Neural cell (in vitro differentiated cells): ENCODE measurements around the gene RNPEPL1. TPM values are rescaled to one million over a fixed set of nuclear protein-coding genes. Genes with fewer than 3 reads are reported as not detected.

Experiments
- H2AFZ ChIP-seq: fragments of 200-600, 300-800 bp; sonication (generic), shearing (Covaris generic); 2 replicates; pipeline ENCODE4 v1.6.0; 2014; ENCODE audit warnings: low read depth, mild to moderate bottlenecking, antibody characterized with exemption, low read length, moderate library complexity
- H3F3A ChIP-seq: fragments of 200-600 bp; shearing (Covaris generic); 2 replicates; pipeline ENCODE4 v1.6.1; 2016; ENCODE audit warnings: mild to moderate bottlenecking, moderate library complexity, mixed read lengths, antibody characterized with exemption, low read length; ENCODE audit not compliant: insufficient read depth, poor library complexity, severe bottlenecking
- H3K27ac ChIP-seq: fragments of 200-600, 300-800 bp; sonication (generic), shearing (Covaris generic); 2 replicates; pipeline ENCODE4 v1.5.1; 2014; ENCODE audit warnings: mild to moderate bottlenecking, low read length, moderate library complexity
- H3K27me3 ChIP-seq: fragments of 300-800, 200-600 bp; sonication (generic), shearing (Covaris generic); 2 replicates; pipeline ENCODE4 v1.6.0; 2014; ENCODE audit warnings: mild to moderate bottlenecking, low read depth, low read length, moderate library complexity; ENCODE audit not compliant: insufficient read depth
- H3K36me3 ChIP-seq: fragments of 300-800, 200-600 bp; sonication (generic), shearing (Covaris generic); 2 replicates; pipeline ENCODE4 v1.5.1; 2014; ENCODE audit warnings: mild to moderate bottlenecking, antibody characterized with exemption, low read length, moderate library complexity; ENCODE audit not compliant: insufficient read depth
- H3K4me2 ChIP-seq: fragments of 300-800, 200-600 bp; sonication (generic), shearing (Covaris generic); 2 replicates; pipeline ENCODE4 v1.6.0; 2014; ENCODE audit warnings: mild to moderate bottlenecking, low read length
- H3K4me3 ChIP-seq: fragments of 300-800, 200-600 bp; sonication (generic), shearing (Covaris generic); 2 replicates; pipeline ENCODE4 v1.5.1; 2014; ENCODE audit warnings: mild to moderate bottlenecking, low read length, moderate library complexity
- H3K79me2 ChIP-seq: fragments of 200-600 bp; shearing (Covaris generic); replicated peaks from 2 replicates; pipeline ENCODE4 v1.6.0; 2014; ENCODE audit warnings: mild to moderate bottlenecking, low read length, moderate library complexity; ENCODE audit not compliant: insufficient read depth
- H3K9ac ChIP-seq: fragments of 300-800, 200-600 bp; sonication (generic), shearing (Covaris generic); 2 replicates; pipeline ENCODE4 v1.6.1; 2016; ENCODE audit warnings: mild to moderate bottlenecking, low read length, mixed read lengths
- H3K9me2 ChIP-seq: fragments of 200-600 bp; shearing (Covaris generic); 2 replicates; pipeline ENCODE4 v1.6.1; 2016; ENCODE audit warnings: mild to moderate bottlenecking, low read length, mixed read lengths; ENCODE audit not compliant: insufficient read depth
- H3K9me3 ChIP-seq: fragments of 200-600, 300-800 bp; sonication (generic), shearing (Covaris generic); 2 replicates; pipeline ENCODE4 v1.6.1; 2016; ENCODE audit warnings: mild to moderate bottlenecking, mixed run types, low read length, moderate library complexity, mixed read lengths
- H4K20me1 ChIP-seq: fragments of 200-600 bp; shearing (Covaris generic); 2 replicates; pipeline ENCODE4 v1.6.1; 2016; ENCODE audit warnings: mild to moderate bottlenecking, mixed run types; ENCODE audit not compliant: insufficient read depth
- EP300 ChIP-seq: fragments of 450-650 bp; conservative IDR thresholded peaks from 2 replicates; pipeline ENCODE4 v1.6.1; 2014; ENCODE audit warnings: antibody characterized with exemption, mild to moderate bottlenecking, moderate library complexity; ENCODE audit not compliant: poor library complexity, severe bottlenecking
- EZH2 ChIP-seq: fragments of 200-600, 300-800 bp; shearing (Covaris generic), sonication (generic); IDR thresholded peaks from 2 replicates; pipeline ENCODE4 v1.6.1; 2014; ENCODE audit warnings: antibody characterized with exemption, low read length, borderline replicate concordance, mild to moderate bottlenecking; ENCODE audit not compliant: insufficient read depth, poor library complexity, severe bottlenecking
- MXI1 ChIP-seq: fragments of 450-650 bp; conservative IDR thresholded peaks from 2 replicates; pipeline ENCODE4 v1.6.1; 2014; ENCODE audit warnings: antibody characterized with exemption, mild to moderate bottlenecking; ENCODE audit not compliant: poor library complexity, severe bottlenecking
- POLR2AphosphoS5 ChIP-seq: IDR thresholded peaks from 2 replicates; pipeline ENCODE4 v1.6.1; 2012
- RAD21 ChIP-seq: fragments of 450-650 bp; conservative IDR thresholded peaks from 2 replicates; pipeline ENCODE4 v1.6.1; 2014; ENCODE audit warnings: antibody characterized with exemption, mild to moderate bottlenecking, moderate library complexity
- SMC3 ChIP-seq: fragments of 450-650 bp; conservative IDR thresholded peaks from 2 replicates; pipeline ENCODE4 v1.6.1; 2014; ENCODE audit warnings: antibody characterized with exemption, mild to moderate bottlenecking, moderate library complexity; ENCODE audit not compliant: poor library complexity
- TAF1 ChIP-seq: IDR thresholded peaks from 2 replicates; pipeline ENCODE4 v1.6.1; 2012; ENCODE audit warnings: low read depth
- polyA plus RNA-seq: library from polyadenylated mRNA; depleted of rRNA; stranded (reverse); fragments of >200 nt; gene quantifications from 2 replicates; pipeline ENCODE4 v1.2.3, GENCODE V29; 2014
- TF ChIP-seq, protein P1 (sequence below): fragments of 450-650 bp; IDR thresholded peaks from 2 replicates; pipeline ENCODE4 v1.5.1; 2014; ENCODE audit warnings: antibody characterized with exemption, mild to moderate bottlenecking, moderate library complexity; ENCODE audit not compliant: poor library complexity, severe bottlenecking
- TF ChIP-seq, protein P2 (sequence below): IDR thresholded peaks from 2 replicates; pipeline ENCODE4 v1.6.1; 2012; ENCODE audit warnings: borderline replicate concordance

The RNPEPL1 gene
- polyA plus RNA-seq, 1 donor from 2014 or later = 16.1 TPM

DNA sequence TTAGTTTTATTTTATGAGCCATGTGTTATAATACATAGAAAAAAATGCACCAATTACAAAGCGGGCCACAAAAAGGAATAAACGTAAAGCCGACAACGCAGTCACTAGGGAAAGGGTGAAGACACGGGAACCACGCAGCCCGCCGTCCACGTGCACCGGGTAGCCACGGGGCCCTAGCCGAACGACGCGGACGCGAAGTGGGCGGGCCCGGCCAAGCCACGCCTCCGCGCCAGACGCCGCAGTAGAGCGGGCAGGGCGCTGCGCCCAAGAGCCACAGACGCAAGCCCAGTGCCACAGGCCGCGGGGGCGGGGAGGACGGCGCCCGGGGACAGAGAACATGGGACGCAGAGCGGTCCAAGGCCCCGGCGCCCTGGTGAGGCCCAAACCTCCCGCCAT lies 8.2 kb upstream of the RNPEPL1 start, which contains the start of gene DUSP28:
TSS of gene DUSP28 (plus strand) at position 274 of the 396 bp plus-strand sequence. CDS start 328 bp downstream, outside the sequence.
- peak within 1 kb of the TSS; percentile 92 for H3K27ac ChIP-seq
- peak within 1 kb of the TSS; percentile 91 for H3K4me3 ChIP-seq
- H3K4me2 ChIP-seq = peak within 1 kb of the TSS; percentile 57
- H3K36me3 ChIP-seq = no peaks in the 10 kb centered on the region
- peak within 1 kb of the TSS; percentile 40 for H2AFZ ChIP-seq
- H3K9me3 ChIP-seq = no peaks in the 10 kb centered on the region
- H4K20me1 ChIP-seq = no peaks in the 10 kb centered on the region
- H3F3A ChIP-seq = no peaks in the 10 kb centered on the region
- no peaks in the 10 kb centered on the region for H3K79me2 ChIP-seq
- TF ChIP-seq POLR2AphosphoS5 = peak; percentile 54
- peak; percentile 89 for TF ChIP-seq MXI1
- TF ChIP-seq, protein P1, sequence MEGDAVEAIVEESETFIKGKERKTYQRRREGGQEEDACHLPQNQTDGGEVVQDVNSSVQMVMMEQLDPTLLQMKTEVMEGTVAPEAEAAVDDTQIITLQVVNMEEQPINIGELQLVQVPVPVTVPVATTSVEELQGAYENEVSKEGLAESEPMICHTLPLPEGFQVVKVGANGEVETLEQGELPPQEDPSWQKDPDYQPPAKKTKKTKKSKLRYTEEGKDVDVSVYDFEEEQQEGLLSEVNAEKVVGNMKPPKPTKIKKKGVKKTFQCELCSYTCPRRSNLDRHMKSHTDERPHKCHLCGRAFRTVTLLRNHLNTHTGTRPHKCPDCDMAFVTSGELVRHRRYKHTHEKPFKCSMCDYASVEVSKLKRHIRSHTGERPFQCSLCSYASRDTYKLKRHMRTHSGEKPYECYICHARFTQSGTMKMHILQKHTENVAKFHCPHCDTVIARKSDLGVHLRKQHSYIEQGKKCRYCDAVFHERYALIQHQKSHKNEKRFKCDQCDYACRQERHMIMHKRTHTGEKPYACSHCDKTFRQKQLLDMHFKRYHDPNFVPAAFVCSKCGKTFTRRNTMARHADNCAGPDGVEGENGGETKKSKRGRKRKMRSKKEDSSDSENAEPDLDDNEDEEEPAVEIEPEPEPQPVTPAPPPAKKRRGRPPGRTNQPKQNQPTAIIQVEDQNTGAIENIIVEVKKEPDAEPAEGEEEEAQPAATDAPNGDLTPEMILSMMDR = no peak
- no peak for TF ChIP-seq RAD21
- TF ChIP-seq, protein P2, sequence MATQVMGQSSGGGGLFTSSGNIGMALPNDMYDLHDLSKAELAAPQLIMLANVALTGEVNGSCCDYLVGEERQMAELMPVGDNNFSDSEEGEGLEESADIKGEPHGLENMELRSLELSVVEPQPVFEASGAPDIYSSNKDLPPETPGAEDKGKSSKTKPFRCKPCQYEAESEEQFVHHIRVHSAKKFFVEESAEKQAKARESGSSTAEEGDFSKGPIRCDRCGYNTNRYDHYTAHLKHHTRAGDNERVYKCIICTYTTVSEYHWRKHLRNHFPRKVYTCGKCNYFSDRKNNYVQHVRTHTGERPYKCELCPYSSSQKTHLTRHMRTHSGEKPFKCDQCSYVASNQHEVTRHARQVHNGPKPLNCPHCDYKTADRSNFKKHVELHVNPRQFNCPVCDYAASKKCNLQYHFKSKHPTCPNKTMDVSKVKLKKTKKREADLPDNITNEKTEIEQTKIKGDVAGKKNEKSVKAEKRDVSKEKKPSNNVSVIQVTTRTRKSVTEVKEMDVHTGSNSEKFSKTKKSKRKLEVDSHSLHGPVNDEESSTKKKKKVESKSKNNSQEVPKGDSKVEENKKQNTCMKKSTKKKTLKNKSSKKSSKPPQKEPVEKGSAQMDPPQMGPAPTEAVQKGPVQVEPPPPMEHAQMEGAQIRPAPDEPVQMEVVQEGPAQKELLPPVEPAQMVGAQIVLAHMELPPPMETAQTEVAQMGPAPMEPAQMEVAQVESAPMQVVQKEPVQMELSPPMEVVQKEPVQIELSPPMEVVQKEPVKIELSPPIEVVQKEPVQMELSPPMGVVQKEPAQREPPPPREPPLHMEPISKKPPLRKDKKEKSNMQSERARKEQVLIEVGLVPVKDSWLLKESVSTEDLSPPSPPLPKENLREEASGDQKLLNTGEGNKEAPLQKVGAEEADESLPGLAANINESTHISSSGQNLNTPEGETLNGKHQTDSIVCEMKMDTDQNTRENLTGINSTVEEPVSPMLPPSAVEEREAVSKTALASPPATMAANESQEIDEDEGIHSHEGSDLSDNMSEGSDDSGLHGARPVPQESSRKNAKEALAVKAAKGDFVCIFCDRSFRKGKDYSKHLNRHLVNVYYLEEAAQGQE = no peak
- TF ChIP-seq EZH2 = no peak
- TF ChIP-seq SMC3 = no peak
- TF ChIP-seq EP300 = no peak
- TF ChIP-seq TAF1 = no peak
- no peaks in the 10 kb centered on the region for H3K9me2 ChIP-seq
- H3K27me3 ChIP-seq = no peaks in the 10 kb centered on the region
- H3K9ac ChIP-seq = peak within 1 kb of the TSS; percentile 91

- H3K4me3 ChIP-seq = peak overlapping the region; percentile 91
- H3F3A ChIP-seq = no peaks in the 10 kb centered on the region
- no peaks in the 10 kb centered on the region for H3K9me2 ChIP-seq
- H4K20me1 ChIP-seq = no peaks in the 10 kb centered on the region
- TF ChIP-seq, protein P1 = peak; percentile 35
- TF ChIP-seq EZH2 = no peak
- no peak for TF ChIP-seq RAD21
- no peak for TF ChIP-seq TAF1
- peak; percentile 80 for TF ChIP-seq EP300
- peak; percentile 100 for TF ChIP-seq MXI1
- TF ChIP-seq SMC3 = peak; percentile 30
- TF ChIP-seq, protein P2 = peak; percentile 12
- peak; percentile 70 for TF ChIP-seq POLR2AphosphoS5
- peak overlapping the region; percentile 92 for H3K27ac ChIP-seq
- H3K27me3 ChIP-seq = no peaks in the 10 kb centered on the region
- peak overlapping the region; percentile 57 for H3K4me2 ChIP-seq
- H2AFZ ChIP-seq = peak overlapping the region; percentile 40
- no peaks in the 10 kb centered on the region for H3K36me3 ChIP-seq
- H3K79me2 ChIP-seq = no peaks in the 10 kb centered on the region
- no peaks in the 10 kb centered on the region for H3K9me3 ChIP-seq
- peak overlapping the region; percentile 91 for H3K9ac ChIP-seq
Measured at GRCh38 chr2:240560480-240561324, 7.6 kb upstream of the RNPEPL1 start.
